HEK293 (cell line): ENCODE results near the gene SDHD.

ENCODE experiments used
- CTCF ChIA-PET: fragments of 350-600 bp; formaldehyde crosslinking; extraction: SDS; loops from one replicate; lab custom pipeline; 2021; ENCODE audit warnings: antibody characterized with exemption; lab: Yijun Ruan, JAX
- POLR2A ChIA-PET: fragments of 300-600 bp; formaldehyde crosslinking; extraction: SDS; loops from one replicate; lab custom pipeline; 2020; ENCODE audit warnings: antibody characterized with exemption, inconsistent platforms; lab: Yijun Ruan, JAX
- H3K27ac ChIP-seq: fragments of 200-500 bp; sonication (Bioruptor generic); 2 replicates; pipeline ENCODE4 v1.5.1; 2014; ENCODE audit warnings: low read depth, low read length, control low read depth, inconsistent platforms; ENCODE audit errors: extremely low read depth
- H3K36me3 ChIP-seq, 2 experiments: fragments of 200-500 bp in 1 of 2; sonication (Bioruptor generic) in 1 of 2; 1 replicate in 1 of 2; 2 replicates in 1 of 2; pipeline ENCODE4 v1.5.1; 2014 to 2017; ENCODE audit warnings: inconsistent platforms in 2 of 2, low read length in 2 of 2; ENCODE audit not compliant: control insufficient read depth in 2 of 2, insufficient read depth in 1 of 2
- H3K4me1 ChIP-seq: fragments of 200-500 bp; sonication (Bioruptor generic); 2 replicates; pipeline ENCODE4 v1.5.1; 2014; ENCODE audit warnings: mild to moderate bottlenecking, low read length, inconsistent platforms; ENCODE audit not compliant: control insufficient read depth, insufficient read depth
- H3K4me3 ChIP-seq: 2 replicates; pipeline ENCODE4 v1.5.1; 2011; ENCODE audit warnings: low read depth, mild to moderate bottlenecking, control low read depth, low read length, moderate library complexity
- H3K9me3 ChIP-seq: fragments of 200-500 bp; sonication (Bioruptor generic); 2 replicates; pipeline ENCODE4 v1.5.1; 2014; ENCODE audit warnings: low read depth, low read length, inconsistent platforms; ENCODE audit not compliant: control insufficient read depth, insufficient read depth
- HIC1 ChIP-seq: fragments of 450-650 bp; formaldehyde crosslinking; IDR thresholded peaks from 2 replicates; pipeline ENCODE4 v1.5.1; 2016; ENCODE audit warnings: missing biosample characterization, missing genetic modification characterization
- IKZF3 ChIP-seq: fragments of 450-650 bp; IDR thresholded peaks from 2 replicates; pipeline ENCODE4 v1.5.0; 2018; ENCODE audit warnings: missing biosample characterization, mild to moderate bottlenecking, missing genetic modification characterization, moderate library complexity
- PRDM1 ChIP-seq: fragments of 450-650 bp; formaldehyde crosslinking; IDR thresholded peaks from 2 replicates; pipeline ENCODE4; 2016; ENCODE audit warnings: missing biosample characterization, missing genetic modification characterization
- REST ChIP-seq: fragments of 450-650 bp; formaldehyde crosslinking; IDR thresholded peaks from 2 replicates; pipeline ENCODE4 v1.5.1; 2016; ENCODE audit warnings: missing biosample characterization, missing genetic modification characterization
- SALL2 ChIP-seq: fragments of 450-650 bp; formaldehyde crosslinking; IDR thresholded peaks from 2 replicates; pipeline ENCODE4 v1.5.0; 2017; ENCODE audit warnings: missing biosample characterization, mild to moderate bottlenecking, missing genetic modification characterization, borderline replicate concordance
- YY1 ChIP-seq: fragments of 450-650 bp; formaldehyde crosslinking; IDR thresholded peaks from 2 replicates; pipeline ENCODE4 v1.5.1; 2018; ENCODE audit warnings: missing biosample characterization, missing genetic modification characterization
- ZBTB17 ChIP-seq: fragments of 450-650 bp; formaldehyde crosslinking; IDR thresholded peaks from 2 replicates; pipeline ENCODE4 v1.5.1; 2016; ENCODE audit warnings: missing biosample characterization, missing genetic modification characterization
- ZBTB6 ChIP-seq: fragments of 450-650 bp; formaldehyde crosslinking; IDR thresholded peaks from 2 replicates; pipeline ENCODE4 v1.5.1; 2017; ENCODE audit warnings: missing biosample characterization, missing genetic modification characterization
- ZBTB7A ChIP-seq: fragments of 450-650 bp; formaldehyde crosslinking; IDR thresholded peaks from 2 replicates; pipeline ENCODE4 v1.5.1; 2016; ENCODE audit warnings: low read depth, missing biosample characterization, missing genetic modification characterization
- ZNF121 ChIP-seq: fragments of 450-650 bp; formaldehyde crosslinking; IDR thresholded peaks from 2 replicates; pipeline ENCODE4 v1.5.1; 2016; ENCODE audit warnings: missing biosample characterization, missing genetic modification characterization
- ZNF169 ChIP-seq: fragments of 450-650 bp; formaldehyde crosslinking; IDR thresholded peaks from 2 replicates; pipeline ENCODE4 v1.5.1; 2016; ENCODE audit warnings: missing biosample characterization, missing genetic modification characterization
- ZNF214 ChIP-seq: fragments of 450-650 bp; formaldehyde crosslinking; IDR thresholded peaks from 2 replicates; pipeline ENCODE4 v1.5.1; 2017; ENCODE audit warnings: missing biosample characterization, mild to moderate bottlenecking, missing genetic modification characterization, borderline replicate concordance
- ZNF350 ChIP-seq: fragments of 450-650 bp; formaldehyde crosslinking; IDR thresholded peaks from 2 replicates; pipeline ENCODE4 v1.5.0; 2017; ENCODE audit warnings: missing biosample characterization, mild to moderate bottlenecking, missing genetic modification characterization
- ZNF426 ChIP-seq: fragments of 450-650 bp; formaldehyde crosslinking; IDR thresholded peaks from 2 replicates; pipeline ENCODE4 v1.5.1; 2017; ENCODE audit warnings: missing biosample characterization, missing genetic modification characterization, mild to moderate bottlenecking, inconsistent platforms, moderate library complexity
- ZNF449 ChIP-seq: fragments of 450-650 bp; formaldehyde crosslinking; IDR thresholded peaks from 2 replicates; pipeline ENCODE4 v1.5.1; 2017; ENCODE audit warnings: missing biosample characterization, mild to moderate bottlenecking, missing genetic modification characterization, moderate library complexity
- ZNF548 ChIP-seq: fragments of 450-650 bp; formaldehyde crosslinking; IDR thresholded peaks from 2 replicates; pipeline ENCODE4 v1.5.1; 2016; ENCODE audit warnings: missing biosample characterization, missing genetic modification characterization
- ZNF549 ChIP-seq: fragments of 450-650 bp; IDR thresholded peaks from 2 replicates; pipeline ENCODE4 v1.5.1; 2018; ENCODE audit warnings: missing biosample characterization, missing genetic modification characterization, mild to moderate bottlenecking, inconsistent platforms, moderate library complexity
- ZNF555 ChIP-seq: fragments of 450-650 bp; formaldehyde crosslinking; conservative IDR thresholded peaks from 2 replicates; pipeline ENCODE4 v1.5.1; 2017; ENCODE audit warnings: missing biosample characterization, mild to moderate bottlenecking, missing genetic modification characterization, inconsistent platforms
- ZNF596 ChIP-seq: fragments of 450-650 bp; IDR thresholded peaks from 2 replicates; pipeline ENCODE4 v1.5.0; 2018; ENCODE audit warnings: missing biosample characterization, mild to moderate bottlenecking, missing genetic modification characterization, moderate library complexity
- ZNF660 ChIP-seq: fragments of 450-650 bp; IDR thresholded peaks from 2 replicates; pipeline ENCODE4 v1.5.1; 2018; ENCODE audit warnings: missing biosample characterization, mild to moderate bottlenecking, missing genetic modification characterization
- ZNF677 ChIP-seq: fragments of 450-650 bp; IDR thresholded peaks from 2 replicates; pipeline ENCODE4 v1.5.0; 2018; ENCODE audit warnings: missing biosample characterization, mild to moderate bottlenecking, missing genetic modification characterization, moderate library complexity
- ZNF837 ChIP-seq: fragments of 450-650 bp; formaldehyde crosslinking; IDR thresholded peaks from 2 replicates; pipeline ENCODE4 v1.5.1; 2016; ENCODE audit warnings: missing biosample characterization, missing genetic modification characterization
- ZXDB ChIP-seq: fragments of 450-650 bp; formaldehyde crosslinking; IDR thresholded peaks from 2 replicates; pipeline ENCODE4 v1.5.1; 2016; ENCODE audit warnings: missing biosample characterization, missing genetic modification characterization

The SDHD gene

GRCh38 chr11:112096194-112096593, 9.5 kb downstream of the SDHD start:
- Histone ChIP-seq H3K27ac (no peak overlapping the region), H3K4me1 (no peaks in the 10 kb centered on the region), H3K4me3 (no peak overlapping the region), H3K9me3 (no peaks in the 10 kb centered on the region), H3K36me3 (peaks cover 11 to 59% of the 10 kb centered on the region in 2 experiments; a peak in 2 of 3 replicates)
- ChIA-PET POLR2A (interaction anchor here (1.0 to 1.5 kb wide), 2 partner anchors 9 to 10 kb away, joined by 4 to 7 read pairs; partner anchors contain the start of genes SDHD and TIMM8B), CTCF (interaction anchor here (0.7 kb wide), 1 partner anchor 17 kb away, joined by 5 read pairs; no protein-coding TSS in a partner anchor)
- TF ChIP-seq ZXDB (tag by site-specific recombination) (no peak), ZNF660 (tag by site-specific recombination) (no peak), ZNF548 (tag by site-specific recombination) (no peak), IKZF3 (no peak), ZNF350 (tag by site-specific recombination) (no peak), PRDM1 (tag by site-specific recombination) (no peak), ZNF837 (tag by site-specific recombination) (no peak), ZBTB7A (tag by site-specific recombination) (no peak), HIC1 (tag by site-specific recombination) (no peak), ZNF549 (tag by site-specific recombination) (no peak), ZNF677 (tag by site-specific recombination) (no peak), YY1 (tag by site-specific recombination) (no peak), ZNF214 (tag by site-specific recombination) (no peak)

- H3K4me1 ChIP-seq: no peaks in the 10 kb centered on the region
- H3K27ac ChIP-seq: no peak overlapping the region
- H3K36me3 ChIP-seq: peaks cover 0 to 41% of the 10 kb centered on the region in 2 experiments; a peak in 2 of 3 replicates
- no peak overlapping the region for H3K4me3 ChIP-seq
- CTCF ChIA-PET: interaction anchor here (0.5 to 7.4 kb wide), 5 partner anchors 8 to 182 kb away, joined by 3 to 36 read pairs (median 4); no protein-coding TSS in a partner anchor
- H3K9me3 ChIP-seq: no peaks in the 10 kb centered on the region
- TF ChIP-seq ZNF121 (tag by site-specific recombination): 0 out of 2 replicates have a peak, but pooled peaks have one; percentile 24
- no peak for TF ChIP-seq ZNF449
- TF ChIP-seq, all 188 proteins: peak for 1
- POLR2A ChIA-PET: no interaction called here
Observed at GRCh38 chr11:112097734-112098528, 11.3 kb downstream of the SDHD start.

- peaks cover 0 to 20% of the 10 kb centered on the region in 2 experiments; a peak in 2 of 3 replicates for H3K36me3 ChIP-seq
- no peak overlapping the region for H3K4me3 ChIP-seq
- POLR2A ChIA-PET: no interaction called here
- H3K4me1 ChIP-seq: no peaks in the 10 kb centered on the region
- no peak overlapping the region for H3K27ac ChIP-seq
- no peaks in the 10 kb centered on the region for H3K9me3 ChIP-seq
- CTCF ChIA-PET: interaction anchor here (1.3 to 7.4 kb wide), 2 partner anchors 12 to 75 kb away, joined by 6 to 36 read pairs; partner anchors contain the start of gene BCO2
- TF ChIP-seq ZBTB6 (tag by site-specific recombination) (no peak), ZNF596 (tag by site-specific recombination) (no peak), ZNF426 (tag by site-specific recombination) (no peak), ZBTB17 (tag by site-specific recombination) (no peak), SALL2 (tag by site-specific recombination) (no peak), ZNF169 (tag by site-specific recombination) (no peak), REST (no peak), ZNF555 (tag by site-specific recombination) (no peak)
Observed at GRCh38 chr11:112100462-112100861, 13.8 kb downstream of the SDHD start.
